Transverse colon (tissue), 4 donors: ENCODE results near the gene CYP26A1.

Experiments
- EP300 ChIP-seq: sonication (generic); formaldehyde crosslinking; IDR thresholded peaks from one replicate; pipeline ENCODE4 v1.6.1; 2017; ENCODE audit warnings: antibody characterized with exemption, low read depth
- POLR2A ChIP-seq: fragments of 450-650 bp; IDR thresholded peaks from one replicate; pipeline ENCODE4 v1.6.1; 2016; ENCODE audit warnings: antibody characterized with exemption, mild to moderate bottlenecking, moderate library complexity
- POLR2AphosphoS5 ChIP-seq, 3 donors: sonication (generic); formaldehyde crosslinking; IDR thresholded peaks; one replicate each; pipeline ENCODE4 v1.6.1; 2016; ENCODE audit warnings: antibody characterized with exemption in 3 of 3
- TF ChIP-seq, protein P1 (sequence below), 5 experiments: fragments of 200-600 bp in 3 of 5; fragments of 450-650 bp in 2 of 5; sonication (generic) in 3 of 5; IDR thresholded peaks; 1 replicate in 2 of 5; 2 replicates in 3 of 5; pipeline ENCODE4 v1.5.1; 2016 to 2017; ENCODE audit warnings: antibody characterized with exemption in 5 of 5, inconsistent platforms in 3 of 5, mild to moderate bottlenecking in 2 of 5, moderate library complexity in 1 of 5

DNA sequence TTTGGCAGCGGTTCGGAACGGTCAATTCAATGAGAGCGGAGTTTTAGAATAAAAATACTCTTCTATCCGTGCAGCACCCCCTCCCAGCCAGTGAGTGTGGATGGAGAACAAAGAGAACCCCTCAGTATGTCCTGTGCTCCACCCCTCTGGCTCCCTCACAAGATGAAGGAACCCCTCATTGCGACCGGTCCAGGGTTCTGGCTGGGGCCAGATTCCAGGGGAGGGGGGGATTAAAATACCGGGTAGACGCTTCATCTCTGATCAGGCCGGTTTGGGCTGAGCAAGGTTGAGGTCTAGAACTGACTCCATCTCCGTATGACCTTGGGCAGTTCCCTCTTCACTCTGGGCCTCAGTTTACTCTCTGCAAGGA is 7.2 kb upstream of the CYP26A1 start:
- TF ChIP-seq, protein P1, sequence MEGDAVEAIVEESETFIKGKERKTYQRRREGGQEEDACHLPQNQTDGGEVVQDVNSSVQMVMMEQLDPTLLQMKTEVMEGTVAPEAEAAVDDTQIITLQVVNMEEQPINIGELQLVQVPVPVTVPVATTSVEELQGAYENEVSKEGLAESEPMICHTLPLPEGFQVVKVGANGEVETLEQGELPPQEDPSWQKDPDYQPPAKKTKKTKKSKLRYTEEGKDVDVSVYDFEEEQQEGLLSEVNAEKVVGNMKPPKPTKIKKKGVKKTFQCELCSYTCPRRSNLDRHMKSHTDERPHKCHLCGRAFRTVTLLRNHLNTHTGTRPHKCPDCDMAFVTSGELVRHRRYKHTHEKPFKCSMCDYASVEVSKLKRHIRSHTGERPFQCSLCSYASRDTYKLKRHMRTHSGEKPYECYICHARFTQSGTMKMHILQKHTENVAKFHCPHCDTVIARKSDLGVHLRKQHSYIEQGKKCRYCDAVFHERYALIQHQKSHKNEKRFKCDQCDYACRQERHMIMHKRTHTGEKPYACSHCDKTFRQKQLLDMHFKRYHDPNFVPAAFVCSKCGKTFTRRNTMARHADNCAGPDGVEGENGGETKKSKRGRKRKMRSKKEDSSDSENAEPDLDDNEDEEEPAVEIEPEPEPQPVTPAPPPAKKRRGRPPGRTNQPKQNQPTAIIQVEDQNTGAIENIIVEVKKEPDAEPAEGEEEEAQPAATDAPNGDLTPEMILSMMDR (IDR thresholded peaks at IDR 0.05), result no peak
- TF ChIP-seq POLR2A (no peak), POLR2AphosphoS5 (IDR thresholded peaks at IDR 0.05) (no peak), EP300 (no peak)
